HepG2 (cell line): ENCODE data around the gene MMP7. TPM values are rescaled to one million over a fixed set of nuclear protein-coding genes. Genes with fewer than 3 reads are reported as not detected.

Experiments
- ATAC-seq: fragments of 200-7000 bp; cut with Tn5 transposase; 3 replicates; pipeline ENCODE4 v1.9.1; 2020; ENCODE audit warnings: mild to moderate bottlenecking, moderate library complexity
- BruUV-seq: library from RNA; stranded (reverse); fragments of 400-500 nt; replicated peaks from 2 replicates; lab custom pipeline; 2021; lab: Mats Ljungman, UMichigan
- CTCF ChIA-PET: fragments of 300-600 bp; formaldehyde crosslinking; extraction: SDS; loops from one replicate; lab custom pipeline; 2021; ENCODE audit warnings: low total read pairs, inconsistent platforms, low intra/inter-chr PET ratio; lab: Yijun Ruan, JAX
- POLR2A ChIA-PET: fragments of 350-600 bp; sonication (Branson Sonifier 250); formaldehyde crosslinking; loops from one replicate; lab custom pipeline; 2020; ENCODE audit warnings: antibody characterized with exemption, inconsistent platforms; lab: Yijun Ruan, JAX
- DNase-seq: peaks from one replicate; pipeline ENCODE4 v3.0.0-alpha.2; 2015; ENCODE audit warnings: low spot score
- FAIRE-seq: peaks from 3 replicates; lab custom pipeline; 2011; peaks lifted over from hg19 to GRCh38; lab: Jason Lieb, UNC
- H2AFZ ChIP-seq: one replicate; pipeline ENCODE4 v1.6.1; 2011; ENCODE audit warnings: low read length, inconsistent platforms
- H3K27ac ChIP-seq: fragments of 300-600 bp; 3 replicates; pipeline ENCODE4 v1.8.0; 2011; ENCODE audit warnings: mixed run types, mild to moderate bottlenecking, mixed read lengths, low read length, inconsistent platforms; ENCODE audit not compliant: insufficient read depth; ENCODE audit errors: extremely low read length
- H3K27me3 ChIP-seq, 2 experiments: fragments of 200-600 bp in 1 of 2; 2 replicates in 1 of 2; 3 replicates in 1 of 2; pipeline versions ENCODE4 v1.6.0 to v1.8.0; 2011; ENCODE audit warnings: low read length in 2 of 2, mild to moderate bottlenecking in 2 of 2, moderate library complexity in 2 of 2, inconsistent platforms in 1 of 2; ENCODE audit not compliant: insufficient read depth in 2 of 2, control insufficient read depth in 1 of 2
- H3K36me3 ChIP-seq, 2 experiments: fragments of 200-600 bp in 1 of 2; replicated peaks in 1 of 2; 2 replicates in 1 of 2; 3 replicates in 1 of 2; pipeline versions ENCODE4 v1.5.1 to v1.8.0; 2011; ENCODE audit warnings: low read length in 2 of 2, inconsistent platforms in 1 of 2; ENCODE audit not compliant: insufficient read depth in 2 of 2, control insufficient read depth in 1 of 2
- H3K4me1 ChIP-seq: 2 replicates; pipeline ENCODE4 v1.5.1; 2012; ENCODE audit warnings: low read length, inconsistent platforms; ENCODE audit not compliant: insufficient read depth
- H3K4me2 ChIP-seq: 2 replicates; pipeline ENCODE4 v1.6.0; 2011; ENCODE audit warnings: low read depth, low read length, inconsistent platforms
- H3K4me3 ChIP-seq, 3 experiments: fragments of 200-600 bp in 1 of 3; sonication (generic), shearing (Covaris generic) in 1 of 3; replicated peaks in 1 of 3; 2 replicates each; pipeline ENCODE4 v1.5.1; 2011 to 2016; ENCODE audit warnings: low read length in 3 of 3, inconsistent platforms in 2 of 3, low read depth in 2 of 3, mild to moderate bottlenecking in 2 of 3, control low read depth in 1 of 3, mixed read lengths in 1 of 3; ENCODE audit not compliant: insufficient read depth in 1 of 3
- H3K79me2 ChIP-seq: one replicate; pipeline ENCODE4 v1.6.1; 2011; ENCODE audit warnings: low read length, inconsistent platforms; ENCODE audit not compliant: insufficient read depth
- H3K9ac ChIP-seq: 2 replicates; pipeline ENCODE4 v1.6.0; 2011; ENCODE audit warnings: mild to moderate bottlenecking, low read depth, low read length, inconsistent platforms; ENCODE audit not compliant: insufficient read depth
- H3K9me3 ChIP-seq: 2 replicates; pipeline ENCODE4 v1.5.1; 2012; ENCODE audit warnings: mild to moderate bottlenecking, low read length
- H4K20me1 ChIP-seq: 2 replicates; pipeline ENCODE4 v1.6.0; 2011; ENCODE audit warnings: inconsistent platforms, mild to moderate bottlenecking, low read length, moderate library complexity; ENCODE audit not compliant: insufficient read depth
- ATF7 ChIP-seq, 2 experiments: fragments of 450-650 bp in 1 of 2; sonication (generic) in 1 of 2; formaldehyde crosslinking in 1 of 2; IDR thresholded peaks; 2 replicates each; pipeline versions ENCODE4 v1.4.0 to v1.6.1; 2016 to 2020; ENCODE audit warnings: antibody characterized with exemption in 1 of 2, mild to moderate bottlenecking in 1 of 2, missing genetic modification reagents in 1 of 2
- FLYWCH1 ChIP-seq: sonication (generic); formaldehyde crosslinking; IDR thresholded peaks from 2 replicates; pipeline ENCODE4 v1.8.1; 2023; ENCODE audit warnings: mild to moderate bottlenecking, missing genetic modification reagents
- HNRNPK ChIP-seq: fragments of 200-400 bp; formaldehyde crosslinking; IDR thresholded peaks from 2 replicates; pipeline ENCODE4 v1.6.1; 2018; ENCODE audit warnings: low read length, low read depth, moderate library complexity, mild to moderate bottlenecking; ENCODE audit not compliant: poor library complexity, severe bottlenecking
- MLLT10 ChIP-seq: sonication (generic); formaldehyde crosslinking; IDR thresholded peaks from 2 replicates; pipeline ENCODE4 v1.4.0; 2020; ENCODE audit warnings: missing genetic modification reagents
- MNT ChIP-seq: fragments of 450-650 bp; IDR thresholded peaks from 2 replicates; pipeline ENCODE4 v1.6.1; 2016
- PHB2 ChIP-seq: fragments of 450-650 bp; IDR thresholded peaks from 2 replicates; pipeline ENCODE4 v1.6.1; 2018; ENCODE audit not compliant: partially characterized antibody
- PTBP1 ChIP-seq: fragments of 200-400 bp; formaldehyde crosslinking; IDR thresholded peaks from 2 replicates; pipeline ENCODE4 v1.6.1; 2018; ENCODE audit warnings: low read length, low read depth; ENCODE audit not compliant: poor library complexity, severe bottlenecking
- SRSF4 ChIP-seq: fragments of 200-400 bp; formaldehyde crosslinking; IDR thresholded peaks from one replicate; pipeline ENCODE4 v1.6.1; 2018; ENCODE audit warnings: mild to moderate bottlenecking, low read depth, low read length, moderate library complexity; ENCODE audit not compliant: poor library complexity, severe bottlenecking
- TEAD2 ChIP-seq: sonication (generic); formaldehyde crosslinking; IDR thresholded peaks from 2 replicates; pipeline ENCODE4 v1.9.0; 2021; ENCODE audit warnings: missing genetic modification reagents
- TFDP1 ChIP-seq: IDR thresholded peaks from 2 replicates; pipeline ENCODE4 v1.6.1; 2016; ENCODE audit warnings: missing compliant biosample characterization, missing genetic modification reagents, borderline replicate concordance
- ZFP36L1 ChIP-seq: sonication (generic); formaldehyde crosslinking; IDR thresholded peaks from 2 replicates; pipeline ENCODE4 v1.8.0; 2022; ENCODE audit warnings: mild to moderate bottlenecking, missing genetic modification reagents, moderate library complexity
- ZFY ChIP-seq: sonication (generic); formaldehyde crosslinking; IDR thresholded peaks from 2 replicates; pipeline ENCODE4 v1.4.0; 2020; ENCODE audit warnings: missing genetic modification reagents
- ZIK1 ChIP-seq: sonication (generic); formaldehyde crosslinking; IDR thresholded peaks from 2 replicates; pipeline ENCODE4 v1.5.0; 2020; ENCODE audit warnings: mild to moderate bottlenecking, low read depth, missing genetic modification reagents, borderline replicate concordance
- ZNF556 ChIP-seq: sonication (generic); formaldehyde crosslinking; IDR thresholded peaks from 2 replicates; pipeline ENCODE4 v1.4.0; 2020; ENCODE audit warnings: mild to moderate bottlenecking, missing genetic modification reagents, borderline replicate concordance
- ZNF570 ChIP-seq: sonication (generic); formaldehyde crosslinking; IDR thresholded peaks from 2 replicates; pipeline ENCODE4 v1.4.0; 2020; ENCODE audit warnings: mild to moderate bottlenecking, missing genetic modification reagents, borderline replicate concordance
- ZNF691 ChIP-seq: sonication (generic); formaldehyde crosslinking; IDR thresholded peaks from 2 replicates; pipeline ENCODE4 v1.4.0; 2020; ENCODE audit warnings: missing genetic modification reagents, low read depth, mild to moderate bottlenecking, borderline replicate concordance
- WGBS: methylation state at CpG from one replicate; pipeline ENCODE4 v1.1.6; 2017; ENCODE audit warnings: low lambda C conversion rate; 5-methylcytosine and 5-hydroxymethylcytosine counted together
- in situ Hi-C: cut with HindIII; loops from 2 replicates; pipeline ENCODE4 v1.10.0; 2017; ENCODE audit warnings: low pct_unique_long_range_greater_than_20kb; ENCODE audit not compliant: extremely low pct_ligation_motif_present
- intact Hi-C: fragments of 100-400 bp; cut with micrococcal nuclease; formaldehyde crosslinking; loops from one replicate; pipeline ENCODE4 v1.10.0; 2022; ENCODE audit not compliant: unreplicated experiment
- polyA plus RNA-seq, 8 experiments: library from polyadenylated mRNA; depleted of rRNA in 3 of 8; stranded (reverse) in 7 of 8; unstranded in 1 of 8; fragments of >200 nt; fragmentation: Illumina TruSeq in 4 of 8; extraction: Trizol in 4 of 8; gene quantifications; 2 replicates each; pipeline versions ENCODE4 v1.2.1 to v1.2.3, GENCODE V29; 2011 to 2016; ENCODE audit warnings: low read depth in 4 of 8, missing spikeins in 1 of 8, mixed read lengths in 1 of 8; ENCODE audit not compliant: insufficient read depth in 1 of 8
- total RNA-seq, 5 experiments: library from RNA; depleted of rRNA; stranded (reverse); fragments of >200 nt; fragmentation: Illumina TruSeq; extraction: Trizol; gene quantifications; 2 replicates each; pipeline ENCODE4 v1.2.3, GENCODE V29; 2016; ENCODE audit warnings: low read depth in 1 of 5
- TF ChIP-seq, protein P1 (sequence below): IDR thresholded peaks from 2 replicates; pipeline ENCODE4 v1.6.1; 2016; ENCODE audit warnings: low read depth, borderline replicate concordance
- TF ChIP-seq, protein P2 (sequence below): sonication (generic); formaldehyde crosslinking; IDR thresholded peaks from 2 replicates; pipeline ENCODE4 v1.5.0; 2020; ENCODE audit warnings: missing genetic modification reagents

MMP7 gene
- total and polyA plus RNA-seq, 2 of the 13 experiments (the other 11 are each of a cell fraction or from before 2014, with no cell fraction given), result 0.17 TPM; not detected in 1

DNA sequence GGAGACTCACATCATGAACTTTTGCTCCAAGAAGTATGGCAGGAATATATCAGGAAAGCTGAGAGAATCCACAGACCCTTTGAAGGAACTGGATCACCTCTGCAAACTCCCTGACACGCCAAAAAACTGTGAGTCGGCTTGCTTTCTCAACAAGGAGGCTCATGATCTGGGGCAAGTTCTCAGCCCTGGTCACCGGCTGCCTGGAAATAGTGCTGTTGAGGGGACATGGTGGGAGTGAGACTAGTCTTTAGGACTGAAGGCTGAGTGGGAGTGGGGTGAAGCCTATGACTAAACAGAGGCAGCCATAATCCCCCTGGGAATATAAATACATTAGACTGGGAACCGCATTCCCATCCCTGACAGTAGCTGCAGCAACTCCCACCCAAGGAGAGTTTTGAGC, 8.4 kb upstream of the MMP7 start:
- intact Hi-C loops (no loop called here), in situ Hi-C loops (no loop called here)
- Histone ChIP-seq H3K4me3 (no peak overlapping the region), H3K36me3 (no peaks in the 10 kb centered on the region), H4K20me1 (no peaks in the 10 kb centered on the region), H3K27me3 (peaks cover 0 to 20% of the 10 kb centered on the region in 2 experiments; a peak in 2 of 5 replicates), H3K9me3 (no peaks in the 10 kb centered on the region), H3K79me2 (no peaks in the 10 kb centered on the region), H3K27ac (no peak overlapping the region), H3K4me2 (no peak overlapping the region), H3K4me1 (no peaks in the 10 kb centered on the region; the same call in 1 of the 2 replicates), H2AFZ (no peak overlapping the region), H3K9ac (no peak overlapping the region)
- FAIRE-seq, result no peak
- TF ChIP-seq HNRNPK (no peak), MNT (no peak), ATF7 (IDR thresholded peaks at IDR 0.05) (no peak), ATF7 (CRISPR knock-in tag; IDR thresholded peaks at IDR 0.05) (no peak), TFDP1 (CRISPR knock-in tag) (no peak), ZFY (no peak), PTBP1 (no peak), TEAD2 (CRISPR knock-in tag) (no peak), ZIK1 (CRISPR knock-in tag) (no peak), SRSF4 (no peak), FLYWCH1 (CRISPR knock-in tag) (no peak), MLLT10 (no peak), ZNF691 (no peak), ZFP36L1 (CRISPR knock-in tag) (no peak), ZNF556 (CRISPR knock-in tag) (no peak), PHB2 (no peak), ZNF570 (CRISPR knock-in tag) (no peak)
- TF ChIP-seq, protein P1, sequence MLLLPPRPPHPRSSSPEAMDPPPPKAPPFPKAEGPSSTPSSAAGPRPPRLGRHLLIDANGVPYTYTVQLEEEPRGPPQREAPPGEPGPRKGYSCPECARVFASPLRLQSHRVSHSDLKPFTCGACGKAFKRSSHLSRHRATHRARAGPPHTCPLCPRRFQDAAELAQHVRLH, result no peak
- TF ChIP-seq, protein P2, sequence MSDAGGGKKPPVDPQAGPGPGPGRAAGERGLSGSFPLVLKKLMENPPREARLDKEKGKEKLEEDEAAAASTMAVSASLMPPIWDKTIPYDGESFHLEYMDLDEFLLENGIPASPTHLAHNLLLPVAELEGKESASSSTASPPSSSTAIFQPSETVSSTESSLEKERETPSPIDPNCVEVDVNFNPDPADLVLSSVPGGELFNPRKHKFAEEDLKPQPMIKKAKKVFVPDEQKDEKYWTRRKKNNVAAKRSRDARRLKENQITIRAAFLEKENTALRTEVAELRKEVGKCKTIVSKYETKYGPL (CRISPR knock-in tag), result no peak
- DNase-seq, result no peak
- ChIA-PET CTCF (no interaction called here), POLR2A (no interaction called here)
- whole genome bisulfite sequencing, result 6% methylated on average over 2 of the region's 4 CpGs
- no TSS peak for BruUV-seq
- ATAC-seq, result no peak
